GM12801 (cell line): ENCODE measurements around the gene DNM3.

Source experiments
- CTCF ChIP-seq: IDR thresholded peaks from one replicate; pipeline ENCODE4 v1.5.1; 2011; ENCODE audit warnings: control low read depth; ENCODE audit not compliant: insufficient read length; ENCODE audit errors: extremely low read depth

DNM3 gene

DNA sequence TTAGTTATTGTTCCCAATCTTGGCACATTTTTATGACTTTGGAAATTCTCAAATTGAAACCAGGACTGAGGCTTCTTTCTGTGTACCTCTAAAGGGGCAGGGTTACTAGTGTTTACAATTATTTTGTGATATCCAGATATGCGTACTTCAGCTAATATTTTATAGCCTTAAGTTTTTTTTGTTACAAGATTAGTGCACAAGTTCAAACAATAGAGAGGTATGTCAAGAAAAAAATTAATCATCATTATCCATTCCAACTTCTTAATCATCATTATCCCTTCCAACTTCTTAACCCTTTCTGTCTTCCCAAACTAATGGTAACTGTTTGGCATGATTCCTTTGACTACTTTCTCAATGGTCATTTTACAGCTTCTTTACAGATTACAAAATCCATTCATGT, 306.2 kb downstream of the DNM3 start:
- no peak for TF ChIP-seq CTCF

DNA sequence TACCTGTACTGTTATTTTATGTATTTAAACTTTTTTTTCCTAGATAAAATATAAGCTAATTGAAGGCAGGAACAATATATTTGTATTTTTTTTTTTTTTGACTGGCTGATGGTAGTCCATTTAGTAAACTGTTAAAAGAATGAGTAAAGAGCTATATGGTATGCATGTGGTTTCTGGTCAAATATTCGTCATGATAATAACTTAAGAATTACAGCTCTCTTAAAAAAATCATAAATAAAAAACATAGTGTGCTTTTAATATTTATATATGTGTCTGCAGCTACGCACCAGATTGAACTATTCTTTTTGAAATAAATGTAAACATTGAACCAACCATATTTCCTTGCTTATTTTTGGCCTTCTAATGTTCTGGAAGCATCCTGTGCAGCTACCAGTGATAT, 306.9 kb downstream of the DNM3 start:
- no peak for TF ChIP-seq CTCF

DNA sequence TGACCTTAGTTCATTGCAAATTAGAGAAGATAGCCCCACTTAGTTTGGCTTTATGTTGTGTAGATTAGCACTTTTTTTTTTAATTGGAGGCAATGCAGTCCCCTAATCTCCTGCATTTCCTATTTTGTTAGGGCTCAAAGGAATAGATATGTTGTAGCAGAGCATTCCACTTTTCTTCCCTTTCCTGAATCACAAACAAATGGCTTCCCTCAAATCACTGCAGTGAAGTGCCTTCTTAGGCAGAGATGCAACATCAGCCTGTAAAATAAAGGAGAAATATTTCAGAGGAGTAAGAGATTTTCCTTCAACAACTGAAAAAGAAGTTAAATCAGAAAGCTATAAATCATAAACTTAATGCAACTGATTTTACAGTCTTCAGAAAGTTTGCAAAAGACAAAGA, 307.4 kb downstream of the DNM3 start:
- TF ChIP-seq CTCF, result no peak

GRCh38 chr1:172149346-172149745, 308.0 kb downstream of the DNM3 start:
- no peak for TF ChIP-seq CTCF

- TF ChIP-seq CTCF, result no peak
Measured at GRCh38 chr1:172154551-172154950, 313.3 kb downstream of the DNM3 start.

GRCh38 chr1:172155766-172156165, 314.5 kb downstream of the DNM3 start:
- TF ChIP-seq CTCF, result no peak

DNA sequence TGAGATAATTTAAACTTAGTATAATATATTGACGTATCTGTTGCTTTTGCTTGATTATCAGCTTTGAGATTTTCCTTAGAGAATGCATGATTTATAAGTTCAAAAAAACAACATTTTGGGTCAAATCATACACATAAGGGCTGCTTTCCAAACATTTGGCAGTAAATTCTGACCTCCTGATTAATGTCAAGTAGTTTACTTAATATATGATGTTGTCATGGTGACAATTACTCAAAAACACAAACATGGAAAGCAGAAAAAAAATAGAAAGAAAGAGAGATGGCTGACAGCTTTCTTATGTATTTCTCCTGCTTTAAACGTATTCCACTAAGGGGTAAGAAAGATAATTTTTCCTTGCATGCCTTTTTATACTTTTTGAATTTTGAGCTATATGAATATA, 320.9 kb downstream of the DNM3 start:
- no peak for TF ChIP-seq CTCF
